Measurements from ENCODE around the gene LTB4R.

LTB4R gene

GRCh38 chr14:24307156-24307574, 4.1 kb upstream of the LTB4R start:
- H3K4me3 ChIP-seq (ENCODE audit: low read depth, low read length), result no peak overlapping the region
- TF ChIP-seq, protein P1, sequence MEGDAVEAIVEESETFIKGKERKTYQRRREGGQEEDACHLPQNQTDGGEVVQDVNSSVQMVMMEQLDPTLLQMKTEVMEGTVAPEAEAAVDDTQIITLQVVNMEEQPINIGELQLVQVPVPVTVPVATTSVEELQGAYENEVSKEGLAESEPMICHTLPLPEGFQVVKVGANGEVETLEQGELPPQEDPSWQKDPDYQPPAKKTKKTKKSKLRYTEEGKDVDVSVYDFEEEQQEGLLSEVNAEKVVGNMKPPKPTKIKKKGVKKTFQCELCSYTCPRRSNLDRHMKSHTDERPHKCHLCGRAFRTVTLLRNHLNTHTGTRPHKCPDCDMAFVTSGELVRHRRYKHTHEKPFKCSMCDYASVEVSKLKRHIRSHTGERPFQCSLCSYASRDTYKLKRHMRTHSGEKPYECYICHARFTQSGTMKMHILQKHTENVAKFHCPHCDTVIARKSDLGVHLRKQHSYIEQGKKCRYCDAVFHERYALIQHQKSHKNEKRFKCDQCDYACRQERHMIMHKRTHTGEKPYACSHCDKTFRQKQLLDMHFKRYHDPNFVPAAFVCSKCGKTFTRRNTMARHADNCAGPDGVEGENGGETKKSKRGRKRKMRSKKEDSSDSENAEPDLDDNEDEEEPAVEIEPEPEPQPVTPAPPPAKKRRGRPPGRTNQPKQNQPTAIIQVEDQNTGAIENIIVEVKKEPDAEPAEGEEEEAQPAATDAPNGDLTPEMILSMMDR (IDR thresholded peaks at IDR 0.05; ENCODE audit: low read depth, low read length), result no peak

- H3K4me3 ChIP-seq (ENCODE audit: low read depth, low read length), result no peak within 1 kb of the TSS
- TF ChIP-seq, protein P1 (IDR thresholded peaks at IDR 0.05; ENCODE audit: low read depth, low read length), result peak; percentile 96
These were observed 3.5 kb upstream of the LTB4R start, which contains the start of gene CIDEB for GRCh38 chr14:24307575-24308341. Gene CIDEB (minus strand): TSS chr14:24307977. CDS start chr14:24307858, 119 bp downstream.

DNA sequence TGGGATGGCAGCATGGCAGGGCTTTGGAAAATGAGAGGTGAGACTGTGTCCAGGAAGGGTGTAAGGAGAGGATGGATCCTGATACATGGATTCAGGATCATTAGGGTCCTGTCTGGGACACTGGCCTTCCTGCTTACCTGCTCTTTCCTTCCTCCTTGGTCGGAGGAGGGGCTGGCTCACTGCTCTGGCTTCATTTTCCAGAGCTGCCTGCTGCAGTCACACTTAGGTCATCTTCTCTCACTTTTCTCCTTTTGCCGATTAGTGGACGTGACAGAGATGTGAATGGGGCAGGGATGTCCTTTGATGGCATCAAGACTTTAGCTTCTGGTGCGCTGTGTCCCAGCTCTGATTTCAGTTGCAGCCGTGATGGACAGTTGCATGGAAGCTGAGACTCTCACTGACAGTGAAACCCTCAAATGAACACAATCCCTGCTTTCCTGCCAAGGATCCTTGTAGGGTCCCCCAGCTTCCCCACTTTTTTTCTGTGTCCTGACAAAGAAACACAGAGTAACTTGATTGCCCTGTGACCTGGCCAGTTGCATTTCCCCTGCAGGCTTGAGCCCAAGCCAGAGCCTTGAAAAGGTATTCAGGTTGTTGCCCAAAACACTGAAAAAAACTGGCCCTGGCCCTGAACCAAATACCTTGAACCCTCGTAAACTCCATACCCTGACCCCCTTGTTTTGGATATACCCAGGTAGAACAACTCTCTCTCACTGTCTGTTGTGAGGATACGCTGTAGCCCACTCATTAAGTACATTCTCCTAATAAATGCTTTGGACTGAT, 2.8 kb upstream of the LTB4R start:
- TF ChIP-seq, protein P1 (IDR thresholded peaks at IDR 0.05; ENCODE audit: low read depth, low read length), result no peak

DNA sequence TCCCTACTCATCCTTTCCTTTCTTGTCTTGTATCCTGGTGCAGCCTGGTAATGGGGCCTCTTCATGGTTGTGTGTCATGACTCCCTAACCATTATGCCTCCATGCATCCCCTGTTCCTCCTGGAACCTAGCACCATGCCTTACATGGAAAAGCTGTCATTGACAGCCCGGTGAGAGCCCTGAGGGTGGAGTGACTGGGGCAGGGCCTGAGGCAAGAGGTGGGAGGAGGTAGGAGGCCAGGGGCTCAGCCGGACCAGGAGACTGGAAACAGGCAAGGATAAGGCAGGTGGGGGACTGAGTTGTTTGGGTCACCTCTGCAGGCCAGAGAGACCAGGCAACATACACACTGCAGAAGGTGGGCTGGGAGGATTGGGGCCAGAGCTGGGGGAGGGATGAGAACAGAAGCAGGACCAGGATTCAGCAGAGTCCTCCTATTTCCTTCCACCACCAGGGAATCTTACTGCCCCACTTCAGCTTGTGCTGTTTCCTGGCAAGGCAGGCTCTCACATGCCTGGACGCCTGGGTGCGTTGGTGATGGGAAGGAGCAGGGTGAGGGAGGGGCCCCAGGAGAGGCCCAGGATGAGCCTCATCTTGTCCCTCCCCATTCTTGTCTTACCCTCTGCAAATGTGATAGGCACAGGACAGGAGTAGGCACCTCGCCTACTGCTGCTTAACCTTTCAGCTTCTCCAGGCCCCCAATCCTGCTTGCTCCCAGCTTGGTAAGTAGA, 1.6 kb upstream of the LTB4R start, which contains the start of gene LTB4R2:
Gene LTB4R2, plus strand, starts transcription at position 603 of the 727 bp plus-strand sequence. CDS start 525 bp downstream, outside the sequence.
- no peak within 1 kb of the TSS for H3K4me3 ChIP-seq (ENCODE audit: low read depth, low read length)

More for the DNA sequence above, 2.8 kb upstream of the LTB4R start:
- H3K4me3 ChIP-seq (ENCODE audit: low read depth, low read length), result no peak overlapping the region

DNA sequence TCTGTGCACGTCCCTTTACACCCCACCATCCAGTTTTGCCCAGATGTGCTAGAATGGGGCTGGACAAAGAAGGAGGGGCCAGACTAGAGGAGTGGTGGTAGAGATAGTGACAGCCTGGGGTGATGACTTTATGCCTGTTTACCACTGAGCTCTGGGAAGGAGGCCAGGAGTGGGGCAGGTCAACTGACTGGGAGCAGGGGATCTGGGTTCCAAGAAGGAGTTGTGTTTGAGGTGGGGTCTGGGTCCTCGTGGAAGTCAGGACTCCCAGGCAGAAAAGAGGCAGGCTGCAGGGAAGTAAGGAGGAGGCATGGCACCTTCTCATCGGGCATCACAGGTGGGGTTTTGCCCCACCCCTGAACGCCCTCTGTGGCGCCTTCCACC, 1.0 kb upstream of the LTB4R start:
- no peak overlapping the region for H3K4me3 ChIP-seq (ENCODE audit: low read depth, low read length)
- TF ChIP-seq, protein P1 (IDR thresholded peaks at IDR 0.05; ENCODE audit: low read depth, low read length), result no peak

More for the DNA sequence above, 1.6 kb upstream of the LTB4R start, which contains the start of gene LTB4R2:
- TF ChIP-seq, protein P1 (IDR thresholded peaks at IDR 0.05; ENCODE audit: low read depth, low read length), result no peak

DNA sequence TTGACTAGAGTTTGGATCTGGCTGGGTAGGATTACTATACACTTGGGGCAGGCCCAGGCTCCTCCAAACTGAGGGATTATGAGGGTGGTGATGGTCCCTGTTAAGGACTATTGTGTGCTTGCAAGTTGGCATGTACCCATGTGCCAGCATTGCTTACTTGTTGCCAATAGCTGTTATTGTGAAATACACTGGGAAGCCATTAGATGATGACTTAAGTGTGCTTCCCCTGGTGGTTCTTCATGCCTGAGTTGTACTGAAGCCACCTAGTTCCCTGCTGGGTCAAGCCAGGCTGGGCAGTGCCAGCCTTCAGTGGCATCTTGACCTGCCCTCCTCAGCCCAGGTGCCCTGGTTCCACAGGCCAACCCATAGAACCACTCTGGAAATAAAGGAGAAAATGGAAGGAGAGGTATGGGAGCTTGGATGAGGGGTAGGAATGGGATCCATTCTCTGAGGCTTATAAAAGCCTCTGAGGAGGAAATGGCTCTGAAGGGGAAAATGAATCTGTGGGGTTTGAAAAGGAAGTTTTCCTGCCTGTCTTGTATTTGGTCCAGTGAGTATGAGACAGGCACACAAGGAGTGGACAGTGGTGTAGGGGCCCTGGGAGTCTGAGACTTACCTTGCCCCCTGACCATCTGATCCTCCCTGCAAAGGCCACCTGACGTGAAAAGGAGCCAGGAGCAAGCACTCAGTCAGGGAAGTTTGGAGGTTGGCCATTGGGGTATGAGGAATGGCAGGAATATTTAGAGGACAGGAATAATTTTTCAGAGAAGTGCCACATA, 724 bp downstream of the LTB4R start:
- TF ChIP-seq, protein P1 (IDR thresholded peaks at IDR 0.05; ENCODE audit: low read depth, low read length), result no peak
- no peak overlapping the region for H3K4me3 ChIP-seq (ENCODE audit: low read depth, low read length)

All from WI38 (cell line).